Measurements from ENCODE around the gene WDR11.
A peak's percentile ranks its signal among the peaks of the same experiment; 100 is the strongest.

The WDR11 gene

DNA sequence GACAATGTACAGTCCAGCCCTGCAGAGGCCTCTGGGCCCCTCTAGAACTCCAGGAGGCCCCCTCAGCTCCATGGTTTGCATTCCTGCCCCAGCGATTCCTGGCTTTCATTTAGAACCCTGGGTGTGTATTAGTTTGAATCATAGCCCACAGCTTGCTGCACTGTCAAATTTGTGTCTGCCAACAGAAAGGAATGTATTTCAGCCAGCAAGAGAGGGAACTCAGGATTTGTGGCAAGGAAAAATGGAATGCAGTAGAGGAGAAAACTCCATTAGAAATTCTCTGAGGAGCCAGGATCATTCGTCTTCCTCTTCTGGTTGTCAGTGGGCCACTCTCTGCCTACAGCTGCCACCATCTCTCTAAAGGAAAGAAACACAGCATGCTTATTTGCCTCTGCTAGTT is 27.9 kb upstream of the WDR11 start:
- no peak overlapping the region for H3K4me3 ChIP-seq (ENCODE audit: extremely low read depth, insufficient read depth, low read length, poor library complexity, severe bottlenecking)
- no peaks in the 10 kb centered on the region for H3K36me3 ChIP-seq (ENCODE audit: control insufficient read depth, insufficient read depth, low read length)
- WGBS, 2 experiments (ENCODE audit: insufficient coverage in 2 of 2): 77 to 92% methylated on average over 1 to 2 of the region's 2 CpGs
- no peaks in the 10 kb centered on the region for H3K9me3 ChIP-seq (ENCODE audit: control insufficient read depth, low read length)
- H3K27ac ChIP-seq (ENCODE audit: low read depth, low read length, severe bottlenecking): peak overlapping the region; percentile 51
- peaks cover 4% of the 10 kb centered on the region for H3K4me1 ChIP-seq (ENCODE audit: control insufficient read depth, insufficient read depth, low read length, poor library complexity, severe bottlenecking)

DNA sequence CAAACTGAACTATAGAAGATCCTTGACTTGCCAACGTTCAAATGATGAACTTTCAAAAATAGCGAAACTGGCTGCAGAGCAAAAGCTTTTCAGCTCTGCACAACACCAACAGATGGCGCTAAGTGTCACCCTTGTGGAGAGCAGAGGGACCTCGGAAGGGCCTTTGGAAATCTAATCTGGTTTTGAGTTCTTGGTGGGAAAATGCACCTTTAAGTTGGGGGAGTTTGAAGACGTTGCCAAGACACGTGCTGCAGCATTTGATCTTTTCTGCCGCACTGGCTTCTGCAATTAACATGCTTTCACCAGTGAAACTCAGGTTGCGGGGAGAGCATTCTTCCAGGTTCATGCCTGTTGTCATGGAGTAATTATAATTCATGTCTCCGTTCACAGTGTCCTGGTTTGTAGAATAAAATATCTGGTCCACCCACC is 26.3 kb upstream of the WDR11 start:
- Histone ChIP-seq H3K9me3 (ENCODE audit: control insufficient read depth, low read length) (no peaks in the 10 kb centered on the region), H3K4me1 (ENCODE audit: control insufficient read depth, insufficient read depth, low read length, poor library complexity, severe bottlenecking) (peaks cover 4% of the 10 kb centered on the region), H3K36me3 (ENCODE audit: control insufficient read depth, insufficient read depth, low read length) (no peaks in the 10 kb centered on the region), H3K27ac (ENCODE audit: low read depth, low read length, severe bottlenecking) (no peak overlapping the region), H3K4me3 (ENCODE audit: extremely low read depth, insufficient read depth, low read length, poor library complexity, severe bottlenecking) (no peak overlapping the region)
- WGBS, 2 experiments (ENCODE audit: insufficient coverage in 2 of 2): 53 to 65% methylated on average over 7 to 9 of the region's 9 CpGs

DNA sequence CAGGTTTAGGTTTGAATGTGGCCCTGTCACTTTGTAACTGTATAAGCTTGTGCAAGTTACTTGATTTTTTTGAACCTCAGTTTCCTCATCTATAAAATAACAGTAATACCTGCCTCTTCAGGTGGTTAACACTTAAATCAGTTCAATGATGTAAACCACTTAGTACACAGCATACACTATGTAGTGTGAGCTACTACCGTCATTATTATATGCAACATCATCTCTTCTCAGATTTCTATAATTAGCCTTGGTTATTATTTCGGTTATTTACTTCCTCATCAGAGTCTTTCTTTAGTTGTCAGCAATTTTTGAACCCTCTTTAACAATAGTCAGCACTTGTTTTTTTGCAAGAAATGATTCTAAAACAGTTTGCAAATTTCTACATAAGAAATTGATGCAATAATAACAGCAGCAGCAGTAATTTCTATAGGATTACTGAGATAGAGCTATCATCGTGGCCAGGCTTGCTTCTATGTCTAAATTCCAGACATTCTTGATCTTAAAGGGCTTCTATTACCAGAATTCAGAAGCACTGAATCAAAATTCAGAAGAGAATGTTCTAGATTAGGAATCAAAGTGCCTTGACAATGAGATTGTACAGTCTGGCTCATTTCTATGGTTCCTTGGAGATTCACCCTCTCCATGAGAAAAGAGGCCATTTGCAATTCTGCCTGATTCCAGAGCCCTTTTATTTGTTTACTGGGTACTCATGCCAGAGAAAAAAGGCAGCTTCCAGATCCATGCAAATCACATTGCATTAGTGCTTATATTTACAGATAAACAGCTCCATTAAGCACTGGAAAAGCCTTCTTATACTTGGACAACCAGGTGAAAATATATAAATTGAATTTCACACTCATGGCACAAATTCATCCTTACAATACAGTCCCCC is 25.0 kb upstream of the WDR11 start:
- no peak overlapping the region for H3K27ac ChIP-seq (ENCODE audit: low read depth, low read length, severe bottlenecking)
- peaks cover 4% of the 10 kb centered on the region for H3K4me1 ChIP-seq (ENCODE audit: control insufficient read depth, insufficient read depth, low read length, poor library complexity, severe bottlenecking)
- no peak overlapping the region for H3K4me3 ChIP-seq (ENCODE audit: extremely low read depth, insufficient read depth, low read length, poor library complexity, severe bottlenecking)
- H3K36me3 ChIP-seq (ENCODE audit: control insufficient read depth, insufficient read depth, low read length): no peaks in the 10 kb centered on the region
- no peaks in the 10 kb centered on the region for H3K9me3 ChIP-seq (ENCODE audit: control insufficient read depth, low read length)
- WGBS, 2 experiments (ENCODE audit: insufficient coverage in 2 of 2): 94 to 95% methylated on average over 2 of the region's 3 CpGs

DNA sequence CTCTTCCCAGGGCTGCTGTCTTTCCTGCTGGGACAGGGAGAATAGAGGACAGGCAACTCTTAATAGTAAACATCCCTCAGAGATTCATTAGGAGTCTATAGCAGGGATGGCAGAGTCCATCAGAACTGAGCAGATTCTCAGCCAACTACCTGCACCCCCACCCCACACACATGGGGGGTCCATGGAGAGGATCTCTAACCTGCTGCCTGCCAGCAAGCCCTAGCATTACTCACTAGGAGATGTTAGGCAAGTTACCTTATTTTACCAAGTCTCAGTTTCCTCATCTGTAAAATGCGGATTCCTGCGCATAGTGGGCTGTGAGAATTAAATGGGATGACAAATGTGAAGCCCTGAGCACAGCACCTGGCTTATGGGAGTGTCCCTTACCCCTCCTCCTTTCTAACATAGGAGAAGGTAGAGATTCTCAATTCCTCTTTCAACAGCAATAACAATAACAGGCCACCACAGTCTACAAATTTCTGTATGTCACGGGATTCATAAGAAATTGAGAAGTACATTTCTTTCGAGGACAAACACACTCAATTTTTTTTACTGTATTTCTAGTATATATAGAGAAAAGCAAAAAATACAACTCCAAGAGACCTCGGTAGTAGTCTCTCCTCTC is 23.8 kb upstream of the WDR11 start:
- no CpG with 5 or more reads among the region's 5 CpGs for WGBS, 2 experiments (ENCODE audit: insufficient coverage in 2 of 2)
- H3K4me3 ChIP-seq (ENCODE audit: extremely low read depth, insufficient read depth, low read length, poor library complexity, severe bottlenecking): no peak overlapping the region

DNA sequence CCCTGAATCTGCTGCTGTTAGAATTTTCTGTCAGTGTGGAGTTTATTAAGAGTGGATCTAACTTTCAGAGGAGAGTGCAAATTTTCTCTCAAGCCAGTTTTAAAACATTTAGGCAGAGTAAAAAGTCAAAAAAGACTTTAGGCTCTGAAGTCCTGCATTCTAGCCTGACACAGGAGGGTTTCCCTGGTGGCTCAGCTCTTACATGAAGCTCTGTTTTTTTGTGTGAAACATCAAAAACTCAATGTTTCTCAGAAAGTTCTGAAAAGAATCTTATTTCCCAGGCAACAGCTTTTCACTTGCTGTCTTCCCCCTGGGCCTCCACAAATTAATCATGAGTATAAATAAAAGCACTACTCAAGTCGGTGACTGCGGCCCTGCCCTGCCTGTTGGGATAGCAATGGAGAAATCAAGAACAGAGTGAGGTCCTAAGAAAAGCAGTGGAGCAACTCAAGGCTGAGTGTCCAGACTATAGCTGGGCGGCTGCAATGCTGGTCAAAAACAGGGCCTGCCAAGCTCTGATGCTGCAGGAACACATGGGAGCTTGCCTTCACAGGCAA is 22.3 kb upstream of the WDR11 start:
- no peak overlapping the region for H3K4me3 ChIP-seq (ENCODE audit: extremely low read depth, insufficient read depth, low read length, poor library complexity, severe bottlenecking)
- 87 to 100% methylated on average over 1 to 3 of the region's 3 CpGs for WGBS, 2 experiments (ENCODE audit: insufficient coverage in 2 of 2)

More for the DNA sequence above, 23.8 kb upstream of the WDR11 start:
- Histone ChIP-seq H3K27ac (ENCODE audit: low read depth, low read length, severe bottlenecking) (no peak overlapping the region), H3K4me1 (ENCODE audit: control insufficient read depth, insufficient read depth, low read length, poor library complexity, severe bottlenecking) (peaks cover 4% of the 10 kb centered on the region), H3K9me3 (ENCODE audit: control insufficient read depth, low read length) (no peaks in the 10 kb centered on the region), H3K36me3 (ENCODE audit: control insufficient read depth, insufficient read depth, low read length) (no peaks in the 10 kb centered on the region)

DNA sequence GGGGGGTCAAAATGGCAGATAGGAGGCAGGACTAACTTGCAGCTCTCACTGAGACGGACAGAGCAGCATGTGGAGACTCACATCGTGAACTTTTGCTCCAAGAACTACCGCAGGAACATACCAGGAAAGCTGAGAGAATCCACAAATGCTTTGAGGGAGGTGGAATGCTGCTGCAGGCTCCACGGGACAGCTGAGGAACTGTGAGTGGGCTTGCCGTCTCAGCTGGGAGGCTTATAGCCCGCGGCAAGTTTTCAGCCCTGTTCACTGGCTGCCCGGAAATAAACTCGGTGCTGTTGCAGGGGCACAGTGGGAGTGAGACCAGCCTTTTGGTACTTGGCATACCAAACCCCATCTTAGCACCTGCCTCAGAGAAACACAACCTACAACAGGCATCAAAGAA is 19.1 kb upstream of the WDR11 start:
- WGBS, 2 experiments (ENCODE audit: insufficient coverage in 2 of 2): 86 to 94% methylated on average over 5 to 9 of the region's 9 CpGs
- H3K36me3 ChIP-seq (ENCODE audit: control insufficient read depth, insufficient read depth, low read length): no peaks in the 10 kb centered on the region

More for the DNA sequence above, 22.3 kb upstream of the WDR11 start:
- no peaks in the 10 kb centered on the region for H3K36me3 ChIP-seq (ENCODE audit: control insufficient read depth, insufficient read depth, low read length)
- H3K27ac ChIP-seq (ENCODE audit: low read depth, low read length, severe bottlenecking): no peak overlapping the region
- H3K4me1 ChIP-seq (ENCODE audit: control insufficient read depth, insufficient read depth, low read length, poor library complexity, severe bottlenecking): peaks cover 4% of the 10 kb centered on the region
- no peaks in the 10 kb centered on the region for H3K9me3 ChIP-seq (ENCODE audit: control insufficient read depth, low read length)

DNA sequence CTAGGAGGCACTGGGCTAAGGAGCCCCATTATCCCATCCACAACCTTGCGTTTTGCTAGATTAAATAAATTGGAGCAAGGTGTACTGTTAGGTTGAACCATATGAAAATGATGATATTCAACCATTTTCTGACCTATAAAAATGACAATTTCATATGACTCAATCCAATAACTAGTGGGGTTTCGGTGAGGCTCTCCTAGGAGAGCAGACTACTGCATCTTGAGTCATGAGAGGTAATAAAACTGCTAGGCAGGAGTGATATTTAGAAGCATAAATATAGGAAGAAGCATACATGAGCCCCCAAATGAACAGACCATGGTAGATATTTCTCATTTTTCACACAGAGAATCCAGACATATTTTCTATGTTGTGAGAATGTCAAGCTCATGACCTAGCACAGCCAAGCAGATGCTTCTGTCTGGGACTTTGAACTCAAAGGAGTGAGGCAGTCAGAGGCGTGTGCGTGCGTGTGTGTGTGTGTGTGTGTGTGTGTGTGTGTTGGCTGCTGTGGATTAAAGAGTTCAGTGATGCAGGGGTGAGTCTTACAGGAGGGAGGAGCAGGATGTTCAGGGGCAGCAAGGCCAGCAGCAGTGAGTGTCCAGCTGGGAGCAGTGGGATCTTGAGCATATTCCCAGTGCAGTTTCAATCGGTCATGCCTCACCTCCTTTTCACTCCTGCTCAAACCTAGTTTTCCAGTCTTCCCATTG is 17.8 kb upstream of the WDR11 start:
- no peaks in the 10 kb centered on the region for H3K9me3 ChIP-seq (ENCODE audit: control insufficient read depth, low read length)
- 76 to 93% methylated on average over 2 to 3 of the region's 6 CpGs for WGBS, 2 experiments (ENCODE audit: insufficient coverage in 2 of 2)
- H3K27ac ChIP-seq (ENCODE audit: low read depth, low read length, severe bottlenecking): no peak overlapping the region
- H3K4me3 ChIP-seq (ENCODE audit: extremely low read depth, insufficient read depth, low read length, poor library complexity, severe bottlenecking): no peak overlapping the region
- H3K4me1 ChIP-seq (ENCODE audit: control insufficient read depth, insufficient read depth, low read length, poor library complexity, severe bottlenecking): no peaks in the 10 kb centered on the region
- no peaks in the 10 kb centered on the region for H3K36me3 ChIP-seq (ENCODE audit: control insufficient read depth, insufficient read depth, low read length)

More for the DNA sequence above, 19.1 kb upstream of the WDR11 start:
- no peak overlapping the region for H3K4me3 ChIP-seq (ENCODE audit: extremely low read depth, insufficient read depth, low read length, poor library complexity, severe bottlenecking)
- no peaks in the 10 kb centered on the region for H3K4me1 ChIP-seq (ENCODE audit: control insufficient read depth, insufficient read depth, low read length, poor library complexity, severe bottlenecking)
- H3K9me3 ChIP-seq (ENCODE audit: control insufficient read depth, low read length): no peaks in the 10 kb centered on the region
- no peak overlapping the region for H3K27ac ChIP-seq (ENCODE audit: low read depth, low read length, severe bottlenecking)

DNA sequence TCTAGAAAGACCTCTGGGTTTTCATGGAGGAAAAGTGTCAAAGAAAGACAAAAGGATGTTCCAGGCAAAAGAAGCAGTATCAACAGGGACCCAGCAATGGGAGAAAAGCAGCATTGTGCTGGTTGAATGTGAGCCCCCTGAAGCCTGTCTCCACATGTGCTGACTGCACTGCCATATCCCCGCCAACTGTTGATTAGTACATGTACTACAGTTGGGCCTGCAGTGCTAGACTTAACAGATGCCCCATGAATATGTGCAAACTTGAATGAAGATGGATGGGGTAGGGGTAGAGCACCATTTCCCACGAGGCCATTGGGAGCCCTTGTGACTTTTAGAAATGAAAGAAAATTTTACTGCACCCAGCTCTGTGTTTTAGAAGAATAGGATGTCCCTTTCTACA is 15.6 kb upstream of the WDR11 start:
- Histone ChIP-seq H3K4me3 (ENCODE audit: extremely low read depth, insufficient read depth, low read length, poor library complexity, severe bottlenecking) (no peak overlapping the region), H3K27ac (ENCODE audit: low read depth, low read length, severe bottlenecking) (no peak overlapping the region), H3K4me1 (ENCODE audit: control insufficient read depth, insufficient read depth, low read length, poor library complexity, severe bottlenecking) (no peaks in the 10 kb centered on the region), H3K36me3 (ENCODE audit: control insufficient read depth, insufficient read depth, low read length) (no peaks in the 10 kb centered on the region), H3K9me3 (ENCODE audit: control insufficient read depth, low read length) (no peaks in the 10 kb centered on the region)
- WGBS, 2 experiments (ENCODE audit: insufficient coverage in 2 of 2): 80% methylated on average over 1 of the region's 2 CpGs

DNA sequence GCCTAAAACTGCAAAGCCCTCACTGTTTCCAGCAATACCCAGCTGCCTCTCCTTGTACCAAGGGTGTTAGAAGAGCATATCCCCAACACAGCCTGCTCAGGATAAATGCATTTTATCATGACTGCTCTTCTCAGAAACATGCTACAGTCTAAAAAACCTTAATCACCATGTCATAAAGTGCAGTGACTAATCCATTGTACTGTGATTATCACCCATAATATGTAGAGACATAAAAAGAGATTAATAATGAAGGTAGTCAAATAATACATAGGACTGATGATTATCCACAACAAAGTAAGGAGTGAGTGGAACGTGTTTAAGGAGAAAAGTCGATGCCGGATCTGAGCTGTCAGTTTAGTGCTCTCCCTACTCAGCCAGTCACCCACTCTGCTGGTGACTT is 12.2 kb upstream of the WDR11 start:
- 100% methylated on average over 1 of the region's 3 CpGs; no CpG with 5 or more reads in 1 of the 2 experiments for WGBS, 2 experiments (ENCODE audit: insufficient coverage in 2 of 2)

DNA sequence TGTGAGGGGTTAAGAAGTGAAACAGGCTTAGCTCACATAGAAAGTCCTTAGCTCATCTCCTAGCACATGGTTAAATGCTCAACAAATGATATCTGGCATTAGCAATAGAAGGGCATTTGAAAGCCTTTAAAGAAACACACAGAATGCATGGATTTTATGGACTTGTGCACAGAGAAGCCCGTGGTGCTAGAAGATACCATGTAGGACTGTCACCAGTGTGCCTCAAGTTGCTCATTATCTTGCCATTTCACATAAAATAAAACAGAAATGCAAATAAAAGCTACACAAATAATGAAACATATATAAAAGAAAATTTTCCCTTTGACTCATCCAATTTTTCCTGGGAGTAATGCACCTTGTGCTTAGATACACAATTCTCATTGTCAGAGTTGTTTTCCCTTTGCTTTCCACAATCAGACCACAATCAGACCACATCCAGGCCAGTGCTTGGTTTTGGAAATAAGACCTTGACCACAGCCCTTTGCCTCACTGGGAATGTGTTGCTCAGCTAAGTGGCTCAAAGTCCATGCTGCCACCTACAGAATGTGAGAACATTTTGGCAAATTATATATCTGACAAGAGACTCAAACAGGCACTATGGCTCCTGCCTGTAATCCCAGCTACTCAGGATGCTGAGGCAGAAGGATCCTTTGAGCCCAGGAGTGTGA is 9.5 kb upstream of the WDR11 start:
- Histone ChIP-seq H3K4me1 (ENCODE audit: control insufficient read depth, insufficient read depth, low read length, poor library complexity, severe bottlenecking) (no peaks in the 10 kb centered on the region), H3K36me3 (ENCODE audit: control insufficient read depth, insufficient read depth, low read length) (no peaks in the 10 kb centered on the region), H3K27ac (ENCODE audit: low read depth, low read length, severe bottlenecking) (no peak overlapping the region), H3K9me3 (ENCODE audit: control insufficient read depth, low read length) (no peaks in the 10 kb centered on the region), H3K4me3 (ENCODE audit: extremely low read depth, insufficient read depth, low read length, poor library complexity, severe bottlenecking) (no peak overlapping the region)
- WGBS, 2 experiments (ENCODE audit: insufficient coverage in 2 of 2): 83% methylated on average over 1 of the region's 1 CpG; no CpG with 5 or more reads in 1 of the 2 experiments

More for the DNA sequence above, 12.2 kb upstream of the WDR11 start:
- Histone ChIP-seq H3K4me3 (ENCODE audit: extremely low read depth, insufficient read depth, low read length, poor library complexity, severe bottlenecking) (no peak overlapping the region), H3K36me3 (ENCODE audit: control insufficient read depth, insufficient read depth, low read length) (no peaks in the 10 kb centered on the region), H3K9me3 (ENCODE audit: control insufficient read depth, low read length) (no peaks in the 10 kb centered on the region), H3K27ac (ENCODE audit: low read depth, low read length, severe bottlenecking) (no peak overlapping the region), H3K4me1 (ENCODE audit: control insufficient read depth, insufficient read depth, low read length, poor library complexity, severe bottlenecking) (no peaks in the 10 kb centered on the region)
